Kidney (tissue), 14 donors: ENCODE results near the gene RPTOR. TPM values are rescaled to one million over a fixed set of nuclear protein-coding genes. Genes with fewer than 3 reads are reported as not detected.

Source experiments
- DNase-seq, 5 donors: peaks; one replicate each; pipeline ENCODE4 v3.0.0-alpha.2; 2013 to 2020
- FAIRE-seq: peaks from 2 replicates; lab custom pipeline; 2012; peaks lifted over from hg19 to GRCh38; lab: Jason Lieb, UNC
- H3K27ac ChIP-seq, 2 donors: one replicate each; pipeline ENCODE4 v1.7.0; 2013; ENCODE audit warnings: low read depth in 2 of 2, low read length in 2 of 2, inconsistent platforms in 1 of 2
- H3K27me3 ChIP-seq: one replicate; pipeline ENCODE4 v1.7.1; 2013; ENCODE audit warnings: low read length, inconsistent platforms; ENCODE audit not compliant: control insufficient read depth, insufficient read depth
- H3K36me3 ChIP-seq, 3 donors: one replicate each; pipeline versions ENCODE4 v1.7.0 to v1.7.1; 2013; ENCODE audit warnings: low read length in 3 of 3, control low read depth in 1 of 3, inconsistent platforms in 1 of 3; ENCODE audit not compliant: insufficient read depth in 3 of 3, control insufficient read depth in 2 of 3
- H3K4me1 ChIP-seq, 3 donors: one replicate each; pipeline versions ENCODE4 v1.7.0 to v1.7.1; 2013; ENCODE audit warnings: low read length in 3 of 3, inconsistent platforms in 1 of 3, low read depth in 1 of 3; ENCODE audit not compliant: control insufficient read depth in 2 of 3, insufficient read depth in 2 of 3
- H3K4me3 ChIP-seq, 3 donors: one replicate each; pipeline versions ENCODE4 v1.7.0 to v1.8.1; 2013; ENCODE audit warnings: low read length in 3 of 3, control low read depth in 1 of 3, inconsistent platforms in 1 of 3
- H3K9ac ChIP-seq, 3 donors: one replicate each; pipeline versions ENCODE4 v1.7.0 to v1.7.1; 2013; ENCODE audit warnings: low read length in 3 of 3, control low read depth in 1 of 3, inconsistent platforms in 1 of 3
- H3K9me3 ChIP-seq, 3 donors: one replicate each; pipeline versions ENCODE4 v1.7.0 to v1.7.1; 2013; ENCODE audit warnings: low read length in 3 of 3, control low read depth in 1 of 3, inconsistent platforms in 1 of 3; ENCODE audit not compliant: control insufficient read depth in 2 of 3, insufficient read depth in 1 of 3
- CTCF ChIP-seq: IDR thresholded peaks from 3 replicates; pipeline ENCODE4 v1.5.1; 2012; ENCODE audit warnings: mild to moderate bottlenecking, moderate library complexity, borderline replicate concordance; ENCODE audit not compliant: insufficient read depth; ENCODE audit errors: extremely low read depth
- intact Hi-C: fragments of 100-400 bp; cut with DNase I; formaldehyde crosslinking; loops from one replicate; pipeline ENCODE4 v1.11.1; 2022
- polyA plus RNA-seq: library from polyadenylated mRNA; stranded (reverse); fragments of 350-450 nt; fragmentation: Illumina TruSeq; extraction: RNeasy Lipid Tissue Mini Kit (QIAGEN cat#74804); gene quantifications from one replicate; pipeline ENCODE4 v1.2.3, GENCODE V29; 2014; ENCODE audit warnings: low read depth, low replicate concordance; ENCODE audit not compliant: insufficient read depth
- total RNA-seq: library from RNA; stranded (reverse); fragmentation: NEBNext Ultra II Directional; extraction: Animal tissue kit (Norgen Biotek cat#: 25700); gene quantifications from one replicate; pipeline ENCODE4 v1.2.1, GENCODE V29; 2021
- donor health status: control.
- donor health status: control.
- donor health status: control.
- donor health status: control.
- donor health status: control.
- donor health status: DM: yes; HTN: yes; CAD: no.
- donor health status: Normal renal cell carcinoma (clear cell type).

Gene RPTOR
- total and polyA plus RNA-seq, 2 donors from 2014 or later = 5.5 to 37.6 TPM

GRCh38 chr17:80619535-80620235 is 75.0 kb downstream of the RPTOR start:
- DNase-seq (no peak), FAIRE-seq (no peak)
- Histone ChIP-seq H3K27me3 (no peaks in the 10 kb centered on the region), H3K4me1 (no peaks in the 10 kb centered on the region), H3K27ac (no peak overlapping the region), H3K9me3 (no peaks in the 10 kb centered on the region), H3K9ac (no peak overlapping the region), H3K4me3 (no peak overlapping the region), H3K36me3 (no peaks in the 10 kb centered on the region)
- intact Hi-C loops = no loop called here
- TF ChIP-seq CTCF = no peak

- H3K27me3 ChIP-seq = no peaks in the 10 kb centered on the region
- H3K9ac ChIP-seq = no peak overlapping the region
- FAIRE-seq (no peak), DNase-seq (no peak)
- no peak overlapping the region for H3K27ac ChIP-seq
- intact Hi-C loops = no loop called here
- no peaks in the 10 kb centered on the region for H3K9me3 ChIP-seq
- no peak for TF ChIP-seq CTCF
- no peaks in the 10 kb centered on the region for H3K4me1 ChIP-seq
- peaks cover 0 to 3% (median 2%) of the 10 kb centered on the region in 3 donors for H3K36me3 ChIP-seq
- no peak overlapping the region for H3K4me3 ChIP-seq
Observed at GRCh38 chr17:80621335-80621996, 76.8 kb downstream of the RPTOR start.

GRCh38 chr17:80621997-80622357 is 77.3 kb downstream of the RPTOR start:
- H3K27me3 ChIP-seq = no peaks in the 10 kb centered on the region
- intact Hi-C loops = no loop called here
- TF ChIP-seq CTCF = no peak
- no peak overlapping the region for H3K27ac ChIP-seq
- peaks cover 0 to 3% (median 3%) of the 10 kb centered on the region in 3 donors for H3K36me3 ChIP-seq
- H3K4me3 ChIP-seq = no peak overlapping the region
- H3K9ac ChIP-seq = no peak overlapping the region
- no peaks in the 10 kb centered on the region for H3K4me1 ChIP-seq
- DNase-seq = no peak
- H3K9me3 ChIP-seq = no peaks in the 10 kb centered on the region
- no peak for FAIRE-seq
